Mesendoderm (in vitro differentiated cells): ENCODE data around the gene NR2F1-AS1. TPM values are rescaled to one million over a fixed set of nuclear protein-coding genes. Genes with fewer than 3 reads are reported as not detected.

Source experiments
- DNase-seq: peaks from one replicate; pipeline ENCODE4 v3.0.0; 2013
- H2AK5ac ChIP-seq: 2 replicates; pipeline ENCODE4 v1.6.1; 2013; ENCODE audit warnings: low read length, inconsistent platforms
- H2BK120ac ChIP-seq: 2 replicates; pipeline ENCODE4 v1.6.1; 2013; ENCODE audit warnings: low read depth, mild to moderate bottlenecking, low read length, moderate library complexity, mixed read lengths
- H2BK15ac ChIP-seq: replicated peaks from 2 replicates; pipeline ENCODE4 v1.6.1; 2013; ENCODE audit warnings: low read depth, mild to moderate bottlenecking, moderate library complexity
- H2BK5ac ChIP-seq: 2 replicates; pipeline ENCODE4 v1.6.1; 2013; ENCODE audit warnings: low read length, inconsistent platforms
- H3K18ac ChIP-seq: 2 replicates; pipeline ENCODE4 v1.6.1; 2013; ENCODE audit warnings: mild to moderate bottlenecking, low read length, mixed read lengths
- H3K23ac ChIP-seq: one replicate; pipeline ENCODE4 v1.6.1; 2013; ENCODE audit warnings: low read length
- H3K27ac ChIP-seq: 2 replicates; pipeline ENCODE4 v1.5.1; 2013; ENCODE audit warnings: low read depth, mild to moderate bottlenecking, inconsistent platforms, low read length, moderate library complexity
- H3K27me3 ChIP-seq: 2 replicates; pipeline ENCODE4 v1.6.1; 2013; ENCODE audit warnings: low read length, control low read depth, mild to moderate bottlenecking, inconsistent platforms; ENCODE audit not compliant: insufficient read depth, poor library complexity
- H3K36me3 ChIP-seq: 2 replicates; pipeline ENCODE4 v1.6.1; 2013; ENCODE audit warnings: low read length, inconsistent platforms; ENCODE audit not compliant: control insufficient read depth, insufficient read depth
- H3K4ac ChIP-seq: one replicate; pipeline ENCODE4 v1.6.1; 2013; ENCODE audit warnings: low read depth, mild to moderate bottlenecking, low read length, moderate library complexity
- H3K4me1 ChIP-seq: 2 replicates; pipeline ENCODE4 v1.6.1; 2013; ENCODE audit warnings: low read depth, low read length, inconsistent platforms; ENCODE audit not compliant: control insufficient read depth
- H3K4me2 ChIP-seq: 2 replicates; pipeline ENCODE4 v1.6.1; 2013; ENCODE audit warnings: low read length
- H3K4me3 ChIP-seq: 2 replicates; pipeline ENCODE4 v1.5.1; 2013; ENCODE audit warnings: mild to moderate bottlenecking, low read length
- H3K56ac ChIP-seq: one replicate; pipeline ENCODE4 v1.6.1; 2013; ENCODE audit warnings: low read length
- H3K79me1 ChIP-seq: 2 replicates; pipeline ENCODE4 v1.6.1; 2013; ENCODE audit warnings: low read length, inconsistent platforms
- H3K79me2 ChIP-seq: 2 replicates; pipeline ENCODE4 v1.6.1; 2013; ENCODE audit warnings: mild to moderate bottlenecking, low read length; ENCODE audit not compliant: control insufficient read depth, insufficient read depth
- H3K9ac ChIP-seq: 2 replicates; pipeline ENCODE4 v1.6.1; 2013; ENCODE audit warnings: low read length, inconsistent platforms
- H4K5ac ChIP-seq: one replicate; pipeline ENCODE4 v1.6.1; 2013; ENCODE audit warnings: low read length
- H4K8ac ChIP-seq: one replicate; pipeline ENCODE4 v1.6.1; 2013; ENCODE audit warnings: low read depth, mild to moderate bottlenecking, control low read depth, low read length, moderate library complexity
- WGBS: extraction: QIAGEN DNeasy Blood & Tissue Kit; methylation state at CpG from one replicate; pipeline ENCODE4 v1.1.7; 2013; ENCODE audit warnings: low lambda C conversion rate, missing lambda C conversion rate; ENCODE audit not compliant: insufficient coverage; ENCODE audit errors: extremely low coverage; 5-methylcytosine and 5-hydroxymethylcytosine counted together
- polyA plus RNA-seq, 2 experiments: library from polyadenylated mRNA; stranded (reverse); fragments of 200-250 nt; gene quantifications; one replicate each; pipeline ENCODE4 v1.2.3, GENCODE V29; 2013

Gene NR2F1-AS1
- polyA plus RNA-seq (2013, experiment 1 of 2) = 0.53 TPM
- 0.66 TPM for polyA plus RNA-seq (2013, experiment 2 of 2)

DNA sequence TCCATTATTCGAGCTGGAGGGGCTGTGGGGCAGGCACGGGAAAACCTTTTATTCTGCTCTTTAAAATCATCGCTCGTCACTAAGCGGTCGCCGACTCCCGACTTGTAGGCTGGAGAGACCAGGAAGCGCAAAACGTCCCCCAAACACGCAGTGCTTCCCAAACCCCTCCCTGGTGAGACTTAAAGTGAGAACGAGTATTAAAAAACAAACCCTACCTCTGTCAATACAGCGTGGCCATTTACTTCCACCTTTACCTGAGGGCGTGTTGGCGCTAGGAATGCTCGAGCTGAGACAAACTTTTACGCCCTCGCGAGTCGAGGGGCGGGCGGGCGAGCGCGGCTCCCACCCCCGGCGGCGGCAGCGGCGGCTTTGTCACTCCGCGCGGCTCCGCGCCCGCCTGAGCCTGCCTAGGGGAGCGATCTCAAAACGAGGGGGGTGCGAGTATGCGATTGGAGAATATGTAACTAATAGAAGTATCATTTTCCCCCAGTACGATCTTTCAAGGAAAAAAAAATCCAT lies at the start of gene NR2F1-AS1:
Gene NR2F1-AS1 (minus strand): TSS at position 293 of the 519 bp plus-strand sequence.
- H3K79me1 ChIP-seq = no peaks in the 10 kb centered on the region
- H3K36me3 ChIP-seq = no peaks in the 10 kb centered on the region
- no peak within 1 kb of the TSS for H2BK120ac ChIP-seq
- H3K4ac ChIP-seq = no peak within 1 kb of the TSS
- no peak within 1 kb of the TSS for H3K23ac ChIP-seq
- H2BK5ac ChIP-seq = no peak within 1 kb of the TSS
- H4K5ac ChIP-seq = no peak within 1 kb of the TSS
- DNase-seq = no peak
- peak within 1 kb of the TSS; percentile 61 for H3K56ac ChIP-seq
- no peak within 1 kb of the TSS for H3K27ac ChIP-seq
- WGBS = no CpG with 5 or more reads among the region's 41 CpGs
- peak within 1 kb of the TSS; percentile 67 for H3K4me2 ChIP-seq
- H2AK5ac ChIP-seq = no peak within 1 kb of the TSS
- peak within 1 kb of the TSS; percentile 33 for H3K9ac ChIP-seq
- no peak within 1 kb of the TSS for H2BK15ac ChIP-seq
- H3K79me2 ChIP-seq = no peaks in the 10 kb centered on the region
- H3K4me1 ChIP-seq = no peaks in the 10 kb centered on the region
- peak within 1 kb of the TSS; percentile 1 for H3K4me3 ChIP-seq
- H3K18ac ChIP-seq = no peak within 1 kb of the TSS
- H3K27me3 ChIP-seq = peaks cover 37% of the 10 kb centered on the region
- H4K8ac ChIP-seq = no peak within 1 kb of the TSS

DNA sequence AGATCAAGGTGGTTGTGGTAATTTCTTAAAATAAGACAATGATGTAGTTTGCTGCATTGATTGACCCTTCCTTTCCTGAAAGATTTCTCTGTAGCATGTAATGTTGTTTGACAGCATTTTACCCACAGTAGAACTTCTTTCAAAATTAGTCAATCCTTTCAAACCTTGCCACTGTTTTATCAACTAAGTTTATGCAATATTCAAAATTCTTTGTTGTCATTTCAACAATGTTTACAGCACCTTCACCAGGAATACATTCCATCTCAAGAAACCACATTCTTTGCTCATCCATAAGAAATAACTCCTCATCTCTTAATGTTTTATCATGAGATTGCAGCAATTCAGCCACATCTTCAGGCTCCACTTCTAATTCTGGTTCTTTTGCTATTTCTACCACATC lies 45.8 kb upstream of the NR2F1-AS1 start:
- Histone ChIP-seq H3K56ac (no peak overlapping the region), H3K4me2 (no peak overlapping the region), H3K79me2 (no peaks in the 10 kb centered on the region), H2AK5ac (no peak overlapping the region), H3K4ac (no peak overlapping the region), H3K79me1 (no peaks in the 10 kb centered on the region), H2BK5ac (no peak overlapping the region), H3K18ac (no peak overlapping the region), H4K5ac (no peak overlapping the region), H3K4me1 (no peaks in the 10 kb centered on the region), H3K36me3 (no peaks in the 10 kb centered on the region), H2BK15ac (no peak overlapping the region), H3K9ac (no peak overlapping the region), H3K4me3 (no peak overlapping the region), H3K27me3 (no peaks in the 10 kb centered on the region), H2BK120ac (no peak overlapping the region), H4K8ac (no peak overlapping the region), H3K27ac (no peak overlapping the region), H3K23ac (no peak overlapping the region)
- DNase-seq = no peak

DNA sequence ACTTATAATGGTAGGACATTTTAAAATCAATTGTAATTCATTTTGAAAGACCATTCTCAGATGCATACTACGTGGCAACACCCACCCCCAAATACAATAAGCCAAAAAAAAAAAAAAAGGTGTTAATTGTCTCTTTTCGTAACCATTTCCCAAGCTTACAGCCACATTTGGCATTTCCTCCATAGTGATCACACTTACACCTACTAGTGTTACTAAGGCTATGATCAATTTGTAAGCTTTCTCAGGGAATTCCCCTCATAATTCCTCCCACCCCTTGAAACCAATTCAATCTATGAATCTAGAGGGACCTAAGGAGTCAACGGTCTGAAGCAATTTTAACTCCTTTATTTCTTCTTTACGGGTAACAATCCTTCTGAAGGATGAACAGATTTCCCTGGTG lies 42.1 kb upstream of the NR2F1-AS1 start:
- Histone ChIP-seq H3K27ac (no peak overlapping the region), H2BK120ac (no peak overlapping the region), H2BK5ac (no peak overlapping the region), H2BK15ac (no peak overlapping the region), H3K4me2 (no peak overlapping the region), H3K27me3 (peaks cover 2% of the 10 kb centered on the region), H2AK5ac (no peak overlapping the region), H3K79me1 (no peaks in the 10 kb centered on the region), H3K18ac (no peak overlapping the region), H3K36me3 (no peaks in the 10 kb centered on the region), H3K56ac (no peak overlapping the region), H3K23ac (no peak overlapping the region), H3K4ac (no peak overlapping the region), H3K79me2 (no peaks in the 10 kb centered on the region), H4K5ac (no peak overlapping the region), H3K4me1 (no peaks in the 10 kb centered on the region), H3K9ac (no peak overlapping the region), H4K8ac (no peak overlapping the region), H3K4me3 (no peak overlapping the region)
- no CpG with 5 or more reads among the region's 4 CpGs for WGBS
- DNase-seq = no peak

- H3K9ac ChIP-seq = no peak overlapping the region
- no peak overlapping the region for H2BK5ac ChIP-seq
- H3K56ac ChIP-seq = no peak overlapping the region
- H3K79me2 ChIP-seq = no peaks in the 10 kb centered on the region
- H4K5ac ChIP-seq = no peak overlapping the region
- H3K79me1 ChIP-seq = no peaks in the 10 kb centered on the region
- no peaks in the 10 kb centered on the region for H3K4me1 ChIP-seq
- no peak overlapping the region for H3K27ac ChIP-seq
- H3K4ac ChIP-seq = no peak overlapping the region
- no peaks in the 10 kb centered on the region for H3K36me3 ChIP-seq
- peak; percentile 92 for DNase-seq
- no peak overlapping the region for H2BK15ac ChIP-seq
- no peak overlapping the region for H2AK5ac ChIP-seq
- H3K18ac ChIP-seq = no peak overlapping the region
- H3K4me3 ChIP-seq = no peak overlapping the region
- no peak overlapping the region for H4K8ac ChIP-seq
- no peak overlapping the region for H3K4me2 ChIP-seq
- peaks cover 2% of the 10 kb centered on the region for H3K27me3 ChIP-seq
- WGBS = no CpG with 5 or more reads among the region's 4 CpGs
- no peak overlapping the region for H2BK120ac ChIP-seq
- no peak overlapping the region for H3K23ac ChIP-seq
Observed at GRCh38 chr5:93622240-93622885, 41.3 kb upstream of the NR2F1-AS1 start.

DNA sequence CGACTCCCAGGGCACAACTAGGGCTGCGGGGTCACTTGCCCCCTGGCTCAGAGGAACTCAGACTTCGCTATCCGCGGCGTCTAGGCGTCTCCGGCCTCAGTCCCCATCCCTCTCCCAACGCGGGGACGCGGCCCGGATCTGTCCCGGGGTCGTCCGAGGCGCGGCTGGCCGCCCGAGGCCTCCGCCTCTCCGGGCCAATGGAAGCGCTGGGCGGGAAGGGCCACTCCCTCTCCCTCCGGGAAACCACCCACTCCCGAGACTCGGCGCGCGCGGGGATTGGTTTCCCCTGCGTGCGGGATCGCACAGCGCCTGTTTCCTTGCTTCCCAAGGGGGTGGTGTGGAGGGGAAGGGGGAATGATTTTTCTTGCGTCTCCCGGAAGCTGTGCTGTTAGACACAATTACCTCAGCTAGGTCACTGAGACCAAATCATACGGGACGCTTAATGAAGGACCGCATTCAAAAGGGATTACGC lies 40.3 kb upstream of the NR2F1-AS1 start:
- H3K4me3 ChIP-seq = peak overlapping the region; percentile 61
- no peak overlapping the region for H3K18ac ChIP-seq
- peak; percentile 65 for DNase-seq
- no peak overlapping the region for H2AK5ac ChIP-seq
- no peak overlapping the region for H4K5ac ChIP-seq
- no peak overlapping the region for H3K23ac ChIP-seq
- no peaks in the 10 kb centered on the region for H3K36me3 ChIP-seq
- H3K4me1 ChIP-seq = no peaks in the 10 kb centered on the region
- no peaks in the 10 kb centered on the region for H3K79me1 ChIP-seq
- WGBS = no CpG with 5 or more reads among the region's 41 CpGs
- H3K27me3 ChIP-seq = peaks cover 8% of the 10 kb centered on the region
- no peak overlapping the region for H2BK15ac ChIP-seq
- peak overlapping the region; percentile 72 for H3K4me2 ChIP-seq
- no peak overlapping the region for H4K8ac ChIP-seq
- H3K9ac ChIP-seq = peak overlapping the region; percentile 61
- H3K56ac ChIP-seq = peak overlapping the region; percentile 86
- H2BK120ac ChIP-seq = no peak overlapping the region
- H2BK5ac ChIP-seq = no peak overlapping the region
- no peak overlapping the region for H3K27ac ChIP-seq
- no peak overlapping the region for H3K4ac ChIP-seq
- no peaks in the 10 kb centered on the region for H3K79me2 ChIP-seq
